ENCODE data around the gene HYI.

GRCh38 chr1:43405219-43405875 is 48.4 kb downstream of the HYI start:
- TF ChIP-seq POLR2A (IDR thresholded peaks at IDR 0.05) (no peak), POLR2AphosphoS5 (IDR thresholded peaks at IDR 0.05) (no peak)
- TF ChIP-seq, protein P1, sequence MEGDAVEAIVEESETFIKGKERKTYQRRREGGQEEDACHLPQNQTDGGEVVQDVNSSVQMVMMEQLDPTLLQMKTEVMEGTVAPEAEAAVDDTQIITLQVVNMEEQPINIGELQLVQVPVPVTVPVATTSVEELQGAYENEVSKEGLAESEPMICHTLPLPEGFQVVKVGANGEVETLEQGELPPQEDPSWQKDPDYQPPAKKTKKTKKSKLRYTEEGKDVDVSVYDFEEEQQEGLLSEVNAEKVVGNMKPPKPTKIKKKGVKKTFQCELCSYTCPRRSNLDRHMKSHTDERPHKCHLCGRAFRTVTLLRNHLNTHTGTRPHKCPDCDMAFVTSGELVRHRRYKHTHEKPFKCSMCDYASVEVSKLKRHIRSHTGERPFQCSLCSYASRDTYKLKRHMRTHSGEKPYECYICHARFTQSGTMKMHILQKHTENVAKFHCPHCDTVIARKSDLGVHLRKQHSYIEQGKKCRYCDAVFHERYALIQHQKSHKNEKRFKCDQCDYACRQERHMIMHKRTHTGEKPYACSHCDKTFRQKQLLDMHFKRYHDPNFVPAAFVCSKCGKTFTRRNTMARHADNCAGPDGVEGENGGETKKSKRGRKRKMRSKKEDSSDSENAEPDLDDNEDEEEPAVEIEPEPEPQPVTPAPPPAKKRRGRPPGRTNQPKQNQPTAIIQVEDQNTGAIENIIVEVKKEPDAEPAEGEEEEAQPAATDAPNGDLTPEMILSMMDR (IDR thresholded peaks at IDR 0.05 in 8 of 11, conservative IDR thresholded peaks at IDR 0.05 in 3 of 11), result no peak

Measured in spleen (tissue), 7 donors.